Central memory CD8-positive, alpha-beta T cell (primary cell): Measurements from ENCODE around the gene POLL.

Source experiments
- ATAC-seq: fragments of 150-1000 bp; cut with Tn5 transposase; replicated peaks from 2 replicates; pipeline ENCODE4 v1.10.0; 2022; ENCODE audit warnings: mild to moderate bottlenecking, moderate FRiP score, moderate number of reproducible peaks; ENCODE audit not compliant: poor library complexity, severe bottlenecking; ENCODE audit errors: extremely low read depth
- DNase-seq, 2 donors: peaks; one replicate each; pipeline ENCODE4 v3.0.0; 2021; ENCODE audit warnings: low spot score in 2 of 2
- H3K27ac Mint-ChIP-seq: one replicate; pipeline ENCODE4 v1.8.0; 2022; ENCODE audit warnings: low read depth, mild to moderate bottlenecking, moderate library complexity, mixed read lengths
- H3K27me3 Mint-ChIP-seq: one replicate; pipeline ENCODE4 v1.8.0; 2022; ENCODE audit warnings: mixed read lengths
- H3K36me3 Mint-ChIP-seq: one replicate; pipeline ENCODE4 v1.8.0; 2022; ENCODE audit warnings: mild to moderate bottlenecking, moderate library complexity, mixed read lengths; ENCODE audit not compliant: insufficient read depth
- H3K4me1 Mint-ChIP-seq: one replicate; pipeline ENCODE4 v1.8.0; 2022; ENCODE audit warnings: mixed read lengths
- H3K4me3 Mint-ChIP-seq: one replicate; pipeline ENCODE4 v1.8.0; 2022; ENCODE audit warnings: mild to moderate bottlenecking, moderate library complexity, mixed read lengths
- H3K9me3 Mint-ChIP-seq: one replicate; pipeline ENCODE4 v1.8.0; 2022; ENCODE audit warnings: mixed read lengths

Gene POLL

DNA sequence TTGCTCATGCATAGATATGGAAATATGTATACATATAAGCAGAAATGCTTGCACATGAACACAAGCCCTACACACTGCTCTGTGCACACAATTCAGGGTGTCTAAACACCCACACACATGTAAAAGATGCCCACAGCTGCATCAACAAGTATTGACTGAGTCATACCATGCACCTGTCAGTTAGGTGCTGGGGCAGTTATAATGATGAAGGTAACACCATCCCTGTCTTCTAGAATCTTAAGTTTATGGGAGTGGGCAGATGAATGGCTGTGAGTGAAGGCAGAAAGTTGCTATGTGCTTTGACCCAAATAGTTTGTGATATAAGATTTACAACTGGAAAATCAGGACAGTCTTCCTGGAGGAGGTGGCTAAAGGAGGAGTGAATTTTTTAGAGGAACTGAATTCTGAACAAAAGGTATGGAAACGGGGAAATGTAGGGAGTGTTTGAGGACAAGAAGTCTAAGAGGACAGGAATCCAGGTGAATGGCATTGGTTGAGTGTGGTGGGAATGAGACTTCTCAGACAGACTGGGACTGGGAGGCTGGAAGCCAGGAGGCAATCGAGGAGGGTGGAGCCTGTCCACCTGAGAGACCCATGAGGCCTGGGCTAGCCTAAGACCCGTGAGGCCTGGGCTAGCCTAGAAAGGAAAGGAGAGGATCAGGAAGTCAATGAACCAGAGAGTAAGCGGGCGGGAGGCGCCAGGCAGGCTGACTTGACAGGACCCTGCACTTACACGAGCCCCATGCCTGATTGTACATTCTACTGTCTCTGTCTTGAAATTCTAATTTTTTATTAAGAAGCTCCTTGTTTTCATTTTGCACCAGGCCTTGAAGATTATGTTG is 20.7 kb downstream of the POLL start:
- Mint-ChIP-seq H3K27me3 (peaks cover 70% of the 10 kb centered on the region), H3K36me3 (peaks cover 6% of the 10 kb centered on the region), H3K27ac (no peak overlapping the region), H3K4me1 (peaks cover 11% of the 10 kb centered on the region), H3K4me3 (no peak overlapping the region), H3K9me3 (no peaks in the 10 kb centered on the region)
- ATAC-seq, result no peak
- no peak for DNase-seq

DNA sequence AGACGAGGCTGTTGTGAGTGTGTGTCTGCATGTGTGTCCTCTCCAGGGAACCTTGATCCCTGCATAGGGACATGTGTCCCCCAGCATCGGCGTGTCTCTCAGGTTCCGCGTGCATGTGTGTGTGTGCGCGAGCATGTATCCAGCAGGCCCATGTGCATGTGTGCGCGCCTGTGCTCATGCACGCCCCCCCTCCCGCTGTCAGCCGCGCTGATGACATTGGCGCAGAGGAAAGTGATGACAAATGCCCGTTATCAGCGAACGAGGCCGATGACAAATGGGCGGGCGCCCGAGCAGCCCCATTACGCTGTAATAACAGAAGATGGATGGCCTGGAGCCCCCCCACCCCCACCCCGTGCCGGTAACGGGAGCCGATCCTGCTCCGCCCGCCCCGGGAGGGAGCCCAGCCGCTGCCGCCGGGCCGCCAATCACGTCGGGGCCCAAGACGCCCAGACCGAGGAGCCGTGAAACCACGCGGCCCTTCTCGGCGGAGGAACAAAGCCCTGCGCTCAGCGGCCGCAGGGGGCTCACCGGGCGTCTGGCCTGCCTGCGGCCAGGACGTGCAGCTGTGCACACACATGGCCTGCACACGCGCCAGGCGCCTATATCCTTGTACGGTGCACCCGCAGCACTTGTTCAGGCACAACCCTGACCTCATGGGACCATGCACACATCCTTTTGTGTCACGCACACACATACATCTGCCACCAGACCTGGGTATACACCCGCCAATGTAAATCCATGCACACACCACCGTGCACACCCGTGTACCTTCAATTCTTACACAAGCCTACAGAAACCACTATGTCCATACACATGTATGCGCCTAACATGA is 21.5 kb downstream of the POLL start:
- DNase-seq (no peak), ATAC-seq (no peak)
- H3K9me3 Mint-ChIP-seq, result no peaks in the 10 kb centered on the region
- H3K27ac Mint-ChIP-seq, result no peak overlapping the region
- H3K4me3 Mint-ChIP-seq, result no peak overlapping the region
- H3K36me3 Mint-ChIP-seq, result peaks cover 6% of the 10 kb centered on the region
- peaks cover 11% of the 10 kb centered on the region for H3K4me1 Mint-ChIP-seq
- H3K27me3 Mint-ChIP-seq, result peaks cover 75% of the 10 kb centered on the region

DNA sequence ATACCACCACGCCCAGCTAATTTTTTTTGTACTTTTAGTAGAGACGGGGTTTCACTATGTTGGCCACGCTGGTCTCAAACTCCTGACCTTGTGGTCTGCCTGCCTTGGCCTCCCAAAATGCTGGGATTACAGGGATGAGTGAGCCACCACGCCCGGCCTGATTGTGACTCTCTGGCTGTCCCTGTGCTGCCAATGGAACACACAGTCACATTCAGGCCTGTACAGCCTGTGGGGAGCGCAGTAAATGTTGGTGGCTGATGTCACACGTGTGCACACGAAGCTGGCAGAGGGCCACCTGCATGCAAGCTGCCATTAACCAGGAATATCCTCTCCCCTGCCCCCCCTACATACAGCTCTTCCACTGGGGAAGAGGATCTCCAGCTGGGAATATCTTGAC is 22.1 kb downstream of the POLL start:
- Mint-ChIP-seq H3K4me3 (no peak overlapping the region), H3K4me1 (peaks cover 11% of the 10 kb centered on the region), H3K27ac (no peak overlapping the region), H3K36me3 (peaks cover 5% of the 10 kb centered on the region), H3K9me3 (no peaks in the 10 kb centered on the region), H3K27me3 (peaks cover 75% of the 10 kb centered on the region)
- no peak for DNase-seq
- ATAC-seq, result no peak

DNA sequence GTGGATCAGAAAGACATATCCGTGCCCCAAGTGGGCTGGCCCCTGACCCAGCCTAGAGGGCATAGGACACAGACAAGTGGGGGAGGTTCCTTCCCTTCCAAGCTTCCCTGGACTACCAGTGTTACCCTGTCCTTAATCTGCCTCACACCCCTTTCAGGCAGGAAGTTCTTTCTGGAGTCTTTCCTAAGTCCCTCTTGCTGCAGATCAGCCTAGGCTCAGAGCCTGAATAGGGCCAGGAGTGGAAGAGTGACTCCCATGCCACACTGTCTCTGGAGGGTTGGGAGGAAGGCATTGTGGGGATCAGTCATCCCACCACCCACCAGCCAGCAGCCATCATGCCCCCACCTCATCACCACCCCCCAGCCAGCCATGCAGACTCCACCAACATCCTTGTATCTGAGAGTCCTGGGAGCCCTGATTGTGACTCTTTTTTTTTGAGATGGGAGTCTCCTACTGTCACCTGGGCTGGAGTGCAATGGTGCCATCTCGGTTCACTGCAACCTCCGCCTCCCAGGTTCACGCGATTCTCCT is 22.6 kb downstream of the POLL start:
- H3K4me3 Mint-ChIP-seq, result no peak overlapping the region
- DNase-seq (no peak), ATAC-seq (no peak)
- peaks cover 6% of the 10 kb centered on the region for H3K4me1 Mint-ChIP-seq
- peaks cover 5% of the 10 kb centered on the region for H3K36me3 Mint-ChIP-seq
- no peak overlapping the region for H3K27ac Mint-ChIP-seq
- H3K9me3 Mint-ChIP-seq, result no peaks in the 10 kb centered on the region
- H3K27me3 Mint-ChIP-seq, result peaks cover 75% of the 10 kb centered on the region

DNA sequence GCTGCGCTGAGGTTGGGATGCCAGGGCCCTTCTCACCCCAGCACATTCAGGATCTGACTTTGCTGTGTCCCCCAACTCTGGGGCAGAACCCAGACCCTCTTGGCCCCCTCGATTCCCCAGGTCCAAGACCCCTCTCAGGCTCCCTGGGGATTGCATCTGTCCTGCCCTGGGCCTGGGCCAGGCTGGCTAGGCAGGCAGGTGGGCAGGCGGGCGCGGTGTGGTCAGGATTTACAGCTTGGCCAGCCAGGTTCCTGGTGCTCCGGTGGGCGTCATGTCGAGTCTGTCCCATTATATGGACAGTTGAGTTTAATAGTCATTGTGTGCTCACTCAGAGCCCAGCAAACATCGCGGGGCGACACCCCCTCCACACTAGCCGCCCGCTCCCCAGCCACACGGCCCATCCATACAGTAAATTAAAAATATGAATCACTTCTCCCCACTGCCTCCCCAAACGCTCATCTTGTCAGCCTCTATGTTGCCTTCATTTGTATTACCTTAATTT is 23.5 kb downstream of the POLL start:
- no peak overlapping the region for H3K27ac Mint-ChIP-seq
- H3K4me1 Mint-ChIP-seq, result peaks cover 4% of the 10 kb centered on the region
- DNase-seq (no peak), ATAC-seq (no peak)
- H3K36me3 Mint-ChIP-seq, result peaks cover 5% of the 10 kb centered on the region
- no peak overlapping the region for H3K4me3 Mint-ChIP-seq
- peaks cover 69% of the 10 kb centered on the region for H3K27me3 Mint-ChIP-seq
- H3K9me3 Mint-ChIP-seq, result no peaks in the 10 kb centered on the region

DNA sequence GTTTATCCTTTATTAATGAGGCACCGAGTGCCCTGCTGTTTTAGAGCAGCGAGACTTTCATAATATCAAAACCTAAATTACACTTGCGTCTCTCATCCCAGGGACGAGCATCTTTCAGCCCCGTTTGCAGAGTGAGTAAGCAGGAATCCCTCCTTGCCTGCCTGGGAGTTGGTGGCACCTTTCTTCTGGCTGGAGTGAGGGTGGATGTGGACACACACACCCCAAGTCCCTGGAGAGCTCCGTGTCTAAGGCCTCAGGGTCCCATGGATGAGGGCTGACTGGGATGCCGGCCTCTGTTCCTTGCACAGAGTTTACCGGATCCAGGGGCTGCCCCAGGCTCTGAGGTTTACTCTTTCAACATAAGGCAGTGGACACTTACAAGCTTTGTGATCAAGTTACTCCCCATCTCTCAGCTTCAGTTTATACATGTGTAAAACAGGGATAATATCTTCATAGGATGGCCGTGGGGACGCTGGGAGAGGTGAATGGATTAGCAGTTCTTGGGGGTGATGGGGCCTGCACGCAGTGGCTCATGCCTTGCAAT is 24.5 kb downstream of the POLL start:
- peaks cover 59% of the 10 kb centered on the region for H3K27me3 Mint-ChIP-seq
- ATAC-seq (no peak), DNase-seq (no peak)
- H3K4me1 Mint-ChIP-seq, result peaks cover 12% of the 10 kb centered on the region
- H3K4me3 Mint-ChIP-seq, result no peak overlapping the region
- no peak overlapping the region for H3K27ac Mint-ChIP-seq
- no peaks in the 10 kb centered on the region for H3K9me3 Mint-ChIP-seq
- peaks cover 5% of the 10 kb centered on the region for H3K36me3 Mint-ChIP-seq

DNA sequence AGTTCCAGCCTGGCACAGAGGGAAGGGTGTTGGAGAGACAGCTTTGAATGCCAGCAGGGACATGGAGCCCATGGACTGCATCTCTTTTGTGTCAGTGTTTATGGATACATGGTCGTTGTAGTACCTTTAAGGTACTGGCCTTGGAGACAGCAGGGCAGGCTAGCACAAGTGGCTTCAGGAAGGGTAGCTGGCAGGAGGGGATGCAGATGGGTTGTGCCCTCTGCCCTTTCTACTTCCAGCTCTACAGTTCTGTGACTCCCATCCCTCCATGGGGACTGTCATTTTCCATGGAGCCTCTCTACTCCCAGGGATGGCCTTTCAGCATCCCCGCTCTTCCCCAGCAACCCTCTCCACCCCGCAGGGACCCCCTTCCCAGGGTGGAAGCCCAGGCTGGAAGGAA is 25.1 kb downstream of the POLL start:
- Mint-ChIP-seq H3K36me3 (peaks cover 7% of the 10 kb centered on the region), H3K27me3 (peaks cover 54% of the 10 kb centered on the region), H3K27ac (no peak overlapping the region), H3K4me1 (peaks cover 17% of the 10 kb centered on the region), H3K4me3 (no peak overlapping the region), H3K9me3 (no peaks in the 10 kb centered on the region)
- ATAC-seq, result no peak
- no peak for DNase-seq

DNA sequence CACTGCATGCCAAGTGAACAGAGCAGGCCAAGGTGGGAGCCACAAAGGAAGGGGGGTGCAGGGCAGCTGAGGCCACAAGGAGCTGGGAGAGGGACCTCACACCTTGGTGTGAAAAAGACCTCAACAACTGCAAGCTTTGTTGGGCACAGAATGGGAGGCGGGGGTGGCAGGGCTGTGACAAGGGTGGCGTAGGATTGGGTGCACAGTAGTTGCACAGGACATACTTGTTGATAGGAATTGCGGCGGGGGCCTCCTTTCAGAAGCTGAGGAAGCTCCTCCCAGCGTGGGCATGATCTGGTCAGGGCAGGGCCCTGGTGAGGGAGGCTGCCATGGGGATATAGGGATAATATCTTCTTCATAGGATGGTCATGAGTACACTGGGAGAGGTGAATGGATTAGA is 25.8 kb downstream of the POLL start:
- H3K9me3 Mint-ChIP-seq, result no peaks in the 10 kb centered on the region
- H3K4me1 Mint-ChIP-seq, result peaks cover 25% of the 10 kb centered on the region
- DNase-seq (no peak), ATAC-seq (no peak)
- H3K36me3 Mint-ChIP-seq, result peaks cover 8% of the 10 kb centered on the region
- no peak overlapping the region for H3K4me3 Mint-ChIP-seq
- peaks cover 46% of the 10 kb centered on the region for H3K27me3 Mint-ChIP-seq
- no peak overlapping the region for H3K27ac Mint-ChIP-seq

DNA sequence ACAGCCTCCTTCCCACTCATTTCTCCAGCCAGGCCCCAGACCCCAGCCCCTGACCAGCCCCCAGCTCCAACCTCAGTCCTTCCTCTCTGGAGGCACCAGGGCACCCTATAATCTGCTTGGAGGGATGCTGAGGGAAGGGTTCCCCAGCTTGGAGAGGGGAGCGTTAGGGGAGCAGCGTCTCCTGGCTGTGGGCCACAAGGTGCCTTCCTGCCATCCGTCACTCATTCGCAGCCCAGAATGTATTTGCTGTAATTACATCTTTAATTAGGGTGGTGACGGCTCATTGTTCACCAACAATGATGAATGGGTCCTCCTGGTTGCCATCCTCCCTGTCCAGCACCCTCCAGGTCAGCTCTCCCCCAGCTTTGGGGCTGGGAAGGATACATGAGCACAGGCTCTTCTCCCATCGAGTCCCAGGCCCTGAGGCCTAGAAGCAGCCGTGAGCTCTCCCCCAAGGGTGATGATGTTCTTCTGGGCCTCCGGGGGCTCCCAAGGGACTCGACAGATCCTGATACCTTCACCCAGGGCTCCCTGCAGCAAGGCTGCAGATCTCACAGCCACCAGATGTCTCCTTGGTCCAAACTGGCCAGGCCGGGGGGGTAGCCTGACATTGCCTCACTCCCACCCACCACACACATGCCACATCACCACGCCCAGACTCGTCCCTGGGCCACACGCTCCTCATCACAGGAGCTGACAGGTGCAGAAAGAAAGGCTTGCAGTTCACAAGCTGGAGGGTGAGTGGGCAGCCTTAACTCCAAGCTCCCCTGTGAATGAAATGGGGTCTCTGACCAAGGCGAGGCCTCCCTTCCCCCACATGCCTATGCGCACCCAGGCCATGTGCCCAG is 26.8 kb downstream of the POLL start:
- peaks cover 26% of the 10 kb centered on the region for H3K4me1 Mint-ChIP-seq
- ATAC-seq, result no peak
- no peaks in the 10 kb centered on the region for H3K9me3 Mint-ChIP-seq
- H3K36me3 Mint-ChIP-seq, result peaks cover 10% of the 10 kb centered on the region
- no peak overlapping the region for H3K4me3 Mint-ChIP-seq
- no peak for DNase-seq
- H3K27me3 Mint-ChIP-seq, result peaks cover 36% of the 10 kb centered on the region
- H3K27ac Mint-ChIP-seq, result peak overlapping the region; percentile 22

DNA sequence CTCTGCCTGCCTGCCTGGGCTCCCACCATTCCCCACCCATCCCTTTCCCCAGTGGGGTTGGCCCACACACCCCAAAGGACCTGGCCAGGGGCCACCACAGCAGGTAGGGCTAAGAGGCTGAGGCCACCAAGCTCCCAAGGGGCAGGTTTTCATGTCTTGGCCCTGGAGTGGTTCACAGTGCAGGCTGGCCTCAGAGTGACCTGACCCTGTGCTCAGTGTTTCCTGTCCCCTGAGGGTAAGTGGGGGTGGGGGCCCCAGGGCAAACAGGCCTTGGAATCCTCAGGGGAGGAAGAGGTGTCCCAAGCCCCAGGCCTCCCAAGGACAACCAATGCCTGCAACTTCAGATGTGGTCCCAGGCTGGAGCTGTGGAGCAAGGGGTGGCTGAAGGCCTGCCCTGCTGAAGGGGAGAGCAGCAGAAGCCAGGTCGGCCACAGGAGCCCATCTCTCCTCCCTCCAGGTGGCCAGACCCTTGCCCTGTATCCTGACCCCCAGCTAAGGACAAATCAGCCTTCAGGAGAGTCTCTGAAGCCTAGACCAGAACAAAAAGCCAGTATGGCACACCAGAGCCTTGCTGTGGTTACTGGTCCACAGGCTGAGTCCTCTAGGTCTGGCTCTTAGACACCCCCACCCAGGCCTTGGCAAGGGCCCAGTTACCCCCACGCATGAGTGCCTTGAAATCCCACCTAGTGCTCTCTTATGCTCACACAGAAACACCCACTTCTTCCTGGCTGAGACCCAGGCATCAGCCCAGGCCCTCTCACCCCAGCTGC is 27.6 kb downstream of the POLL start:
- Mint-ChIP-seq H3K4me3 (no peak overlapping the region), H3K36me3 (peaks cover 9% of the 10 kb centered on the region), H3K27me3 (peaks cover 28% of the 10 kb centered on the region), H3K4me1 (peaks cover 26% of the 10 kb centered on the region), H3K9me3 (no peaks in the 10 kb centered on the region), H3K27ac (peak overlapping the region; percentile 36)
- DNase-seq (no peak), ATAC-seq (no peak)

DNA sequence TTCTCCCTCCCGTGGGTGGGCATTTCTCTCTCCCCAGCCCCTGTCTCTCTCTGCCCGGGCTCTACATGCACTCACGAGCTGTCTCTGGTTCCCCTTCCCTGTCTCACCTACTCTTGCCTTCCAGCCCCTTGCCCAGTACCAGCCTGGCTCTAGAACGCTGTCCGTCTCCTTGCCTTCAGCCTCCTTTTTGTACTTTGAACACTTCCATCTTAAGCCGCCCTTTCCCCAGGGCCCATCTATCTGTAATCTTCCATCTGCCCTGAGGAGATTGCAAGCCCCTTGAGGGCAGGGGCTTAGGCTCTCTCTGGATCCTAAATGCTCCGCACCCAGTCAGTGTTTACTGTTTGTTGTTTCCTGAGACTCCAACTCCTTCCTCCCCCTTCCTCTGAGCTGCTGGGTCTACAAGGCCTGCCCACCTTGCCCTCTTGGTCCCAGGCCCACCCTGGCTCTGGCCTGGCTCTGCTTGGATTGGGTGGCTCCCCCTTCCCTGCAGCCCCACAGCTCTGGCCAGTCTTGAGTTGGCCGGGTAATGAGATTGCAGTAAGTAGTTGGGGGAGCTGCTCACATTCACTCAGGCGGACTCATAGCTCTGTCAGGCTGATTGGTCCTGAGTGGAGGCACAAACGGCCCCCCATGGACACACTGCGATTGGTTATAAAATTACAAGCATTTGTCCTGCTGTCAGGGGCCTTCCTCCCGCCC is 28.3 kb downstream of the POLL start:
- Mint-ChIP-seq H3K27ac (peak overlapping the region; percentile 36), H3K4me3 (no peak overlapping the region), H3K4me1 (peaks cover 26% of the 10 kb centered on the region)

More for the DNA sequence above, 28.3 kb downstream of the POLL start:
- Mint-ChIP-seq H3K36me3 (peaks cover 9% of the 10 kb centered on the region), H3K27me3 (peaks cover 21% of the 10 kb centered on the region), H3K9me3 (no peaks in the 10 kb centered on the region)
- ATAC-seq (no peak), DNase-seq (no peak)
